HG02852 (cell line): ENCODE data around the gene CPEB1.

Source experiments
- ATAC-seq: cut with Tn5 transposase; IDR thresholded peaks from one replicate; pipeline ENCODE4 v1.9.1; 2021; ENCODE audit warnings: mild to moderate bottlenecking, moderate library complexity; ENCODE audit not compliant: unreplicated experiment

CPEB1 gene

GRCh38 chr15:82595766-82596165 is 51.4 kb downstream of the CPEB1 start:
- ATAC-seq = no peak

- no peak for ATAC-seq
Measured at GRCh38 chr15:82595203-82595602, 52.0 kb downstream of the CPEB1 start.

GRCh38 chr15:82587805-82588204 is 59.4 kb downstream of the CPEB1 start:
- ATAC-seq = no peak

- no peak for ATAC-seq
Measured at GRCh38 chr15:82585072-82585471, 62.1 kb downstream of the CPEB1 start.

- no peak for ATAC-seq
Measured at GRCh38 chr15:82580713-82581112, 66.5 kb downstream of the CPEB1 start.

GRCh38 chr15:82575335-82575734 is 71.8 kb downstream of the CPEB1 start:
- no peak for ATAC-seq

GRCh38 chr15:82572986-82573385 is 74.2 kb downstream of the CPEB1 start:
- no peak for ATAC-seq

- ATAC-seq = no peak
Measured at GRCh38 chr15:82572311-82572710, 74.9 kb downstream of the CPEB1 start.

GRCh38 chr15:82571722-82572222 is 75.4 kb downstream of the CPEB1 start:
- ATAC-seq = no peak

- no peak for ATAC-seq
Measured at GRCh38 chr15:82570721-82571508, 76.2 kb downstream of the CPEB1 start.

GRCh38 chr15:82569834-82570233 is 77.3 kb downstream of the CPEB1 start:
- no peak for ATAC-seq

GRCh38 chr15:82568986-82569385 is 78.2 kb downstream of the CPEB1 start:
- ATAC-seq = no peak

GRCh38 chr15:82567661-82568060 is 79.5 kb downstream of the CPEB1 start:
- no peak for ATAC-seq

- no peak for ATAC-seq
Measured at GRCh38 chr15:82566690-82567089, 80.5 kb downstream of the CPEB1 start.

- ATAC-seq = no peak
Measured at GRCh38 chr15:82558502-82558901, 88.7 kb downstream of the CPEB1 start.

GRCh38 chr15:82556315-82557035 is 90.7 kb downstream of the CPEB1 start:
- ATAC-seq = no peak

- ATAC-seq = no peak
Measured at GRCh38 chr15:82554849-82555248, 92.3 kb downstream of the CPEB1 start.

- no peak for ATAC-seq
Measured at GRCh38 chr15:82554351-82554750, 92.8 kb downstream of the CPEB1 start.

GRCh38 chr15:82553846-82554245 is 93.3 kb downstream of the CPEB1 start:
- no peak for ATAC-seq

GRCh38 chr15:82552861-82553260 is 94.3 kb downstream of the CPEB1 start:
- no peak for ATAC-seq

- ATAC-seq = peak; percentile 68
Measured at GRCh38 chr15:82551646-82552247, 95.4 kb downstream of the CPEB1 start.

GRCh38 chr15:82549199-82549665 is 97.9 kb downstream of the CPEB1 start:
- ATAC-seq = no peak
